Neuronal stem cell (in vitro differentiated cells): ENCODE data around the gene ATXN7L3.
"Not testable (repeated sequence)": the region's sequence is repeated elsewhere in the genome, so short reads cannot be mapped to it uniquely, and the experiment has no call there.

Experiments
- DNase-seq: peaks from one replicate; pipeline ENCODE4 v3.0.0-alpha.2; 2013; ENCODE audit warnings: low spot score
- H2AFZ ChIP-seq: one replicate; pipeline ENCODE4 v1.6.1; 2013; ENCODE audit warnings: mild to moderate bottlenecking, low read length, inconsistent platforms
- H2AK5ac ChIP-seq: 2 replicates; pipeline ENCODE4 v1.6.1; 2013; ENCODE audit warnings: low read depth, mild to moderate bottlenecking, inconsistent platforms, low read length, moderate library complexity, mixed read lengths
- H2BK120ac ChIP-seq: 2 replicates; pipeline ENCODE4 v1.6.1; 2013; ENCODE audit warnings: low read depth, mild to moderate bottlenecking, inconsistent platforms, low read length, moderate library complexity, mixed read lengths
- H2BK12ac ChIP-seq: one replicate; pipeline ENCODE4 v1.6.1; 2013; ENCODE audit warnings: low read length, inconsistent platforms
- H2BK15ac ChIP-seq: 2 replicates; pipeline ENCODE4 v1.6.1; 2013; ENCODE audit warnings: mild to moderate bottlenecking, low read length, inconsistent platforms, mixed read lengths
- H2BK5ac ChIP-seq: one replicate; pipeline ENCODE4 v1.6.1; 2013; ENCODE audit warnings: inconsistent platforms, mild to moderate bottlenecking, low read length, moderate library complexity
- H3K14ac ChIP-seq: one replicate; pipeline ENCODE4 v1.6.1; 2013; ENCODE audit warnings: low read length, inconsistent platforms
- H3K18ac ChIP-seq: 2 replicates; pipeline ENCODE4 v1.6.1; 2013; ENCODE audit warnings: low read length, inconsistent platforms
- H3K23ac ChIP-seq: 2 replicates; pipeline ENCODE4 v1.6.1; 2013; ENCODE audit warnings: low read depth, mild to moderate bottlenecking, mixed read lengths, low read length, inconsistent platforms; ENCODE audit not compliant: poor library complexity
- H3K27ac ChIP-seq: replicated peaks from 3 replicates; pipeline ENCODE4 v1.5.1; 2013; ENCODE audit warnings: low read length, inconsistent platforms
- H3K27me3 ChIP-seq, 3 experiments: 2 replicates each; pipeline ENCODE4 v1.6.1; 2013; ENCODE audit warnings: low read length in 3 of 3, mild to moderate bottlenecking in 2 of 3, inconsistent platforms in 1 of 3, low read depth in 1 of 3, mixed read lengths in 1 of 3, moderate library complexity in 1 of 3; ENCODE audit not compliant: control insufficient read depth in 3 of 3, insufficient read depth in 3 of 3
- H3K36me3 ChIP-seq, 2 donors: replicated peaks in 1 of 2; 2 replicates each; pipeline ENCODE4 v1.6.1; 2013; ENCODE audit warnings: low read length in 2 of 2; ENCODE audit not compliant: control insufficient read depth in 2 of 2, insufficient read depth in 2 of 2
- H3K4ac ChIP-seq: 2 replicates; pipeline ENCODE4 v1.6.1; 2013; ENCODE audit warnings: inconsistent platforms, mild to moderate bottlenecking, low read length, moderate library complexity
- H3K4me1 ChIP-seq, 2 donors: 1 replicate in 1 of 2; 2 replicates in 1 of 2; pipeline ENCODE4 v1.6.1; 2013; ENCODE audit warnings: low read length in 2 of 2, low read depth in 1 of 2; ENCODE audit not compliant: control insufficient read depth in 2 of 2, insufficient read depth in 1 of 2
- H3K4me2 ChIP-seq: one replicate; pipeline ENCODE4 v1.6.1; 2013; ENCODE audit warnings: mild to moderate bottlenecking, low read length, inconsistent platforms; ENCODE audit not compliant: insufficient read depth, poor library complexity, severe bottlenecking
- H3K4me3 ChIP-seq, 2 donors: 2 replicates each; pipeline ENCODE4 v1.5.1; 2013; ENCODE audit warnings: low read length in 2 of 2, mild to moderate bottlenecking in 2 of 2, inconsistent platforms in 1 of 2, moderate library complexity in 1 of 2
- H3K79me1 ChIP-seq: one replicate; pipeline ENCODE4 v1.6.1; 2013; ENCODE audit warnings: low read depth, mild to moderate bottlenecking, inconsistent platforms, low read length, moderate library complexity
- H3K9ac ChIP-seq: one replicate; pipeline ENCODE4 v1.6.1; 2013; ENCODE audit warnings: mild to moderate bottlenecking, low read depth, low read length, inconsistent platforms; ENCODE audit not compliant: poor library complexity
- H3K9me3 ChIP-seq, 2 donors: replicated peaks in 1 of 2; 2 replicates each; pipeline versions ENCODE3 to v1.6.1; 2013; ENCODE audit warnings: low read length in 2 of 2, mild to moderate bottlenecking in 2 of 2, inconsistent platforms in 1 of 2, low read depth in 1 of 2, mixed read lengths in 1 of 2, moderate library complexity in 1 of 2; ENCODE audit not compliant: control insufficient read depth in 2 of 2, insufficient read depth in 1 of 2
- H4K8ac ChIP-seq: one replicate; pipeline ENCODE4 v1.6.1; 2013; ENCODE audit warnings: low read depth, mild to moderate bottlenecking, inconsistent platforms, low read length, moderate library complexity
- H4K91ac ChIP-seq: one replicate; pipeline ENCODE4 v1.6.1; 2013; ENCODE audit warnings: low read length, low read depth, mild to moderate bottlenecking, inconsistent platforms; ENCODE audit not compliant: poor library complexity
- WGBS, 2 donors: extraction: QIAGEN DNeasy Blood & Tissue Kit; methylation state at CpG; one replicate each; pipeline ENCODE4 v1.1.7; 2013; ENCODE audit warnings: missing lambda C conversion rate in 2 of 2, mixed read lengths in 1 of 2; ENCODE audit not compliant: insufficient read length in 2 of 2, insufficient replicate concordance in 1 of 2; ENCODE audit errors: extremely low coverage in 2 of 2; 5-methylcytosine and 5-hydroxymethylcytosine counted together

Gene ATXN7L3

DNA sequence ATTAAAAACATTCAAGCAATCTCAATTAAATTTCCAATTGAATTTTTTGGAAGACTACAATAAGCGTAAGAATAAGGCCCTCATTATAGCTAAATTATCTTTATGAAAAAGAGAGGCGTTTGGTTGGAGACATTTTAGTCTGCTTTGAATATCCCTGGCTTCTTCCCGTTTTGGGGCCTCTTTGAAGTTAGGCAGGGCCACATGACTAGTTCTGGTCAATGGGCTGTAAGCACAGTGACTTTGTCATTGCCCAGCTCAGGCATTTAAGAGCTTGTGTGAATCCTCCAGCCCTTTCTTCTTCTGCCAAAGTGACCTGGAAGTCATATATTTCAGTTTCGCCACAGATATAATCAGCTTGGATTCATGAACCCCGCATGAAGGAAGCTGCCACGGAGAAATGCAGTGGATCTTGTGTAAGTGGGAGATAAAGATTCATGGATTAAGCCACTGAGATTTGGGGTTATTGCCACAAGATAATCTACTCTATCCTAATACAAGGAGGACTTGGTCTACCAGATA, 41.5 kb upstream of the ATXN7L3 start:
- no CpG with 5 or more reads among the region's 6 CpGs for WGBS, 2 donors
- H3K14ac ChIP-seq = no peak overlapping the region
- no peak overlapping the region for H3K27ac ChIP-seq
- H4K91ac ChIP-seq = no peak overlapping the region
- peaks cover 0 to 4% of the 10 kb centered on the region in 2 donors for H3K9me3 ChIP-seq
- H2BK120ac ChIP-seq = no peak overlapping the region
- peaks cover 0 to 2% of the 10 kb centered on the region in 2 donors for H3K4me1 ChIP-seq
- H3K9ac ChIP-seq = no peak overlapping the region
- H3K79me1 ChIP-seq = no peaks in the 10 kb centered on the region
- H3K18ac ChIP-seq = no peak overlapping the region
- H2BK12ac ChIP-seq = no peak overlapping the region
- no peak overlapping the region for H3K4ac ChIP-seq
- no peaks in the 10 kb centered on the region for H3K36me3 ChIP-seq
- no peak overlapping the region for H2BK5ac ChIP-seq
- no peak overlapping the region for H3K23ac ChIP-seq
- no peak overlapping the region for H3K4me2 ChIP-seq
- no peak overlapping the region for H2AK5ac ChIP-seq
- no peak overlapping the region for H3K4me3 ChIP-seq
- H2AFZ ChIP-seq = no peak overlapping the region
- no peak overlapping the region for H4K8ac ChIP-seq
- H2BK15ac ChIP-seq = no peak overlapping the region
- no peak for DNase-seq
- peaks cover 0 to 4% (median 0%) of the 10 kb centered on the region in 3 experiments for H3K27me3 ChIP-seq

DNA sequence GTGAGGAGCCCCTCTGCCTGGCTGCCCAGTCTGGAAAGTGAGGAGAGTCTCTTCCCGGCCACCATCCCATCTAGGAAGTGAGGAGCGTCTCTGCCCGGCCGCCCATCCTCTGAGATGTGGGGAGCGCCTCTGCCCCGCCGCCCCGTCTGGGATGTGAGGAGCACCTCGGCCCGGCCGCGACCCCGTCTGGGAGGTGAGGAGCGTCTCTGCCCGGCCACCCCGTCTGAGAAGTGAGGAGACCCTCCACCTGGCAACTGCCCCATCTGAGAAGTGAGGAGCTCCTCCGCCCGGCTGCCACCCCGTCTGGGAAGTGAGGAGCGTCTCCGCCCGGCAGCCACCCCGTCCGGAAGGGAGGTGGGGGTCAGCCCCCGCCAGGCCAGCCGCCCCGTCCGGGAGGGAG, 38.2 kb upstream of the ATXN7L3 start:
- H2BK12ac ChIP-seq, H2BK120ac ChIP-seq, H3K27ac ChIP-seq, H3K4me3 ChIP-seq, H3K27me3 ChIP-seq, H3K4ac ChIP-seq, H3K9me3 ChIP-seq, H2AK5ac ChIP-seq, H3K4me1 ChIP-seq, H2BK5ac ChIP-seq, H3K18ac ChIP-seq, H3K36me3 ChIP-seq, H3K4me2 ChIP-seq, H3K23ac ChIP-seq, H4K91ac ChIP-seq, H2BK15ac ChIP-seq, H2AFZ ChIP-seq, H3K9ac ChIP-seq, DNase-seq, H3K79me1 ChIP-seq, H4K8ac ChIP-seq, H3K14ac ChIP-seq: not testable (repeated sequence)
- WGBS, 2 donors = no CpG with 5 or more reads among the region's 28 CpGs

DNA sequence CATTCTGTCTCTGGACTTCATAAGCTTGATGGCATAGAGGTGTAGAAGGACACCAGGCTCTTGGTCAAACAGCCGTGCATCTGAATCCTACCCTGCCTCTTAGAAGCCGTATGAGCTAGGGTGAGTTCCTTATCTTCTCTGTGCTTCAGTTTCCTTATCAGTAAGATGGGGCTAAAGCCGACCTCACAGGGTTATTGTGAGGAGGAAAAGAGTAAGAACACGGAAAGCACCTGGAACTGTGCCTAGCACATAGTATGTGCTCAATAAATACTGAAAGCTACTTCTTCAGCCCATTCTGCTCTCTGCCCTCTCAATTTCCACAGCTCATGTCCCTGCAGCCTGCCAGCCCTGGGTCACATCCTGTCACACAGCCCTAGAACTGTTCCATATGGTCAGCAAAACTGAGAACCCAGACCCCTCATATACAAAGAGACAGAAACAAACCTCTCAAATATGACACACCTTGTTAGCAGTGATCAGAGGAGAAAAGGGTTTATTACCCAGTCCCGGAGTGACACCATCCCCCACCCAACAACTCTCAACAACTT, 36.8 kb upstream of the ATXN7L3 start:
- no peak overlapping the region for H2AFZ ChIP-seq
- no peak overlapping the region for H2BK5ac ChIP-seq
- H3K4me2 ChIP-seq = no peak overlapping the region
- H3K4ac ChIP-seq = no peak overlapping the region
- peaks cover 0 to 4% (median 0%) of the 10 kb centered on the region in 3 experiments for H3K27me3 ChIP-seq
- no peak overlapping the region for H3K4me3 ChIP-seq
- H3K23ac ChIP-seq = no peak overlapping the region
- H3K79me1 ChIP-seq = no peaks in the 10 kb centered on the region
- no peak overlapping the region for H4K91ac ChIP-seq
- no peak overlapping the region for H3K9ac ChIP-seq
- no peak overlapping the region for H3K14ac ChIP-seq
- H4K8ac ChIP-seq = no peak overlapping the region
- no peaks in the 10 kb centered on the region for H3K4me1 ChIP-seq
- DNase-seq = no peak
- no CpG with 5 or more reads among the region's 5 CpGs for WGBS, 2 donors
- no peak overlapping the region for H2BK12ac ChIP-seq
- peaks cover 0 to 4% of the 10 kb centered on the region in 2 donors for H3K9me3 ChIP-seq
- H2AK5ac ChIP-seq = no peak overlapping the region
- no peak overlapping the region for H2BK120ac ChIP-seq
- H3K18ac ChIP-seq = no peak overlapping the region
- H3K27ac ChIP-seq = no peak overlapping the region
- H3K36me3 ChIP-seq = no peaks in the 10 kb centered on the region
- no peak overlapping the region for H2BK15ac ChIP-seq

GRCh38 chr17:44235583-44235936, 35.9 kb upstream of the ATXN7L3 start:
- no peak overlapping the region for H3K9ac ChIP-seq
- no peak overlapping the region for H3K4me2 ChIP-seq
- no peak overlapping the region for H3K4me3 ChIP-seq
- peak overlapping the region; percentile 21 for H3K14ac ChIP-seq
- H3K18ac ChIP-seq = no peak overlapping the region
- H2BK5ac ChIP-seq = no peak overlapping the region
- H3K27ac ChIP-seq = no peak overlapping the region
- H3K79me1 ChIP-seq = no peaks in the 10 kb centered on the region
- H3K23ac ChIP-seq = no peak overlapping the region
- DNase-seq = no peak
- no peak overlapping the region for H3K4ac ChIP-seq
- peaks cover 0 to 4% of the 10 kb centered on the region in 2 donors for H3K9me3 ChIP-seq
- WGBS, 2 donors = no CpG with 5 or more reads among the region's 5 CpGs
- no peak overlapping the region for H2BK12ac ChIP-seq
- no peak overlapping the region for H2AFZ ChIP-seq
- H2BK15ac ChIP-seq = no peak overlapping the region
- no peak overlapping the region for H2AK5ac ChIP-seq
- H3K36me3 ChIP-seq = no peaks in the 10 kb centered on the region
- no peak overlapping the region for H4K8ac ChIP-seq
- H2BK120ac ChIP-seq = no peak overlapping the region
- H3K27me3 ChIP-seq = peaks cover 0 to 7% (median 0%) of the 10 kb centered on the region in 3 experiments
- H4K91ac ChIP-seq = no peak overlapping the region
- H3K4me1 ChIP-seq = no peaks in the 10 kb centered on the region
